ENCODE measurements around the gene WEE2. TPM values are rescaled to one million over a fixed set of nuclear protein-coding genes. Genes with fewer than 3 reads are reported as not detected.

WEE2 gene
- total RNA-seq, result under 1 TPM; 0.08 to 0.14 TPM
- 0.06 TPM for polyA plus RNA-seq (2013, experiment 1 of 2)
- polyA plus RNA-seq (2013, experiment 2 of 2), result 0.05 TPM
- 0 to 0.56 (median 0.04) reads per million in 172 experiments for total RNA-seq

DNA sequence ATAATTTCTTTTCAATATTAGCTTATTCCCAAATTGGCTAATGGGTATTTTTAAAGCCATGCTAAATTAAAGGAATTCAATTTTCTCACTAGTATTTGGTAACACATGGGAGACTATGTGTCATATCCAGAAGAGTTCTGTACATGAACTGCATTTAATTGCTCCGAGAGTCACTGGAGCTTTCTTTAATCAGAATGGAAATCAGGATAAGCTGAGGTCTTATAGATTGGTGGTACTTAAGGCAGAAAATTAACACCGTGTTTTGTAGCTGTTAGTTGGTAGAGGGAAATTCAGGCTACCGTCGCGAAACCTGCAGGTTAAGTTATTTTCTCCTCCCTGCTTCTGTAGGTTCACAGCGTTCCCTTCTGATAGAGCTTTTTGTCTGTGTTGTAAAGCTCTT lies at the start of gene WEE2:
Gene WEE2, plus strand, starts transcription at position 3 of the 400 bp plus-strand sequence. CDS start 406 bp downstream, outside the sequence.
- Mint-ChIP-seq H3K27ac (no peak within 1 kb of the TSS), H3K36me3 (ENCODE audit: low read depth) (no peaks in the 10 kb centered on the region), H3K4me1 (ENCODE audit: low read depth) (no peaks in the 10 kb centered on the region), H3K27me3 (no peaks in the 10 kb centered on the region), H3K9me3 (no peaks in the 10 kb centered on the region), H3K4me3 (no peak within 1 kb of the TSS)
- H3K27me3 ChIP-seq (ENCODE audit: control insufficient read depth in 1 of 2, insufficient read depth in 2 of 2, low read length in 2 of 2), result no peaks in the 10 kb centered on the region
- no peaks in the 10 kb centered on the region for H3K9me3 ChIP-seq (ENCODE audit: control insufficient read depth in 1 of 2, insufficient read depth in 1 of 2, low read length in 2 of 2)
- DNase-seq (no peak), ATAC-seq (ENCODE audit: poor library complexity) (no peak)
- intact Hi-C loops (cut with DNase I, micrococcal nuclease), result no loop called here
- ChIA-PET CTCF (interaction anchor here (0.6 to 1.8 kb wide), 4 partner anchors 8 to 78 kb away, joined by 3 to 5 read pairs (median 4); partner anchors contain the start of gene SSBP1), POLR2A (interaction anchor here (0.7 to 0.9 kb wide), 2 partner anchors 30 to 56 kb away, joined by 4 to 6 read pairs; partner anchors contain the start of gene SSBP1)
- TF ChIP-seq, protein P1, sequence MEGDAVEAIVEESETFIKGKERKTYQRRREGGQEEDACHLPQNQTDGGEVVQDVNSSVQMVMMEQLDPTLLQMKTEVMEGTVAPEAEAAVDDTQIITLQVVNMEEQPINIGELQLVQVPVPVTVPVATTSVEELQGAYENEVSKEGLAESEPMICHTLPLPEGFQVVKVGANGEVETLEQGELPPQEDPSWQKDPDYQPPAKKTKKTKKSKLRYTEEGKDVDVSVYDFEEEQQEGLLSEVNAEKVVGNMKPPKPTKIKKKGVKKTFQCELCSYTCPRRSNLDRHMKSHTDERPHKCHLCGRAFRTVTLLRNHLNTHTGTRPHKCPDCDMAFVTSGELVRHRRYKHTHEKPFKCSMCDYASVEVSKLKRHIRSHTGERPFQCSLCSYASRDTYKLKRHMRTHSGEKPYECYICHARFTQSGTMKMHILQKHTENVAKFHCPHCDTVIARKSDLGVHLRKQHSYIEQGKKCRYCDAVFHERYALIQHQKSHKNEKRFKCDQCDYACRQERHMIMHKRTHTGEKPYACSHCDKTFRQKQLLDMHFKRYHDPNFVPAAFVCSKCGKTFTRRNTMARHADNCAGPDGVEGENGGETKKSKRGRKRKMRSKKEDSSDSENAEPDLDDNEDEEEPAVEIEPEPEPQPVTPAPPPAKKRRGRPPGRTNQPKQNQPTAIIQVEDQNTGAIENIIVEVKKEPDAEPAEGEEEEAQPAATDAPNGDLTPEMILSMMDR (IDR thresholded peaks at IDR 0.05), result no peak
- H3K4me1 ChIP-seq (ENCODE audit: insufficient read depth, low read length), result no peaks in the 10 kb centered on the region
- no peak within 1 kb of the TSS for H3K4me3 ChIP-seq (ENCODE audit: low read length)
- no peaks in the 10 kb centered on the region for H3K36me3 ChIP-seq (ENCODE audit: insufficient read depth, low read length)
- H3K27ac ChIP-seq (ENCODE audit: low read depth in 1 of 2, low read length in 2 of 2), result no peak within 1 kb of the TSS

DNA sequence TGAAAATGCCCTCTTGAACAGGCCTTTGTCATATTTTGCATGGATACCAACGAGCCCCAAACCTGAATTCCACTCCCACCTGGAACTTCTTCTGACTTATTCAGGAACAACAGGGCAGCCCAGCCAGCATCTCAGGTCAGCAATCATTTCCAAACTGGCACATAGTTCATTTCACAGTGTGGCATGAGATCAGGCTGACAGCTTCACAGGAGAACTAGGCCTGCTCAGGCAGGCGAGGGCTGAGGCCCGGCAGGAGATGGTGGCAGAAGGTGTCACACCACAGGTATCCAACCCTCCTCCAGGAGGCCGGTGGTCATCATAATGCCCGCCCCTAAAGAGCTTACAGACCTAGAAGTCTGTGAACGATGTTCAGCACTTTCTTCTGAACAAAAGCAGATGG lies 48.7 kb upstream of the WEE2 start:
- Mint-ChIP-seq H3K4me3 (no peak overlapping the region), H3K36me3 (ENCODE audit: low read depth) (peaks cover 84% of the 10 kb centered on the region), H3K27me3 (no peaks in the 10 kb centered on the region), H3K9me3 (no peaks in the 10 kb centered on the region), H3K27ac (peak overlapping the region; percentile 70), H3K4me1 (ENCODE audit: low read depth) (peaks cover 7% of the 10 kb centered on the region)
- Histone ChIP-seq H3K4me3 (ENCODE audit: low read length) (no peak overlapping the region), H3K27ac (ENCODE audit: low read depth in 1 of 2, low read length in 2 of 2) (no peak overlapping the region), H3K36me3 (ENCODE audit: insufficient read depth, low read length) (peaks cover 54% of the 10 kb centered on the region), H3K27me3 (ENCODE audit: control insufficient read depth in 1 of 2, insufficient read depth in 2 of 2, low read length in 2 of 2) (no peaks in the 10 kb centered on the region), H3K4me1 (ENCODE audit: insufficient read depth, low read length) (no peaks in the 10 kb centered on the region), H3K9me3 (ENCODE audit: control insufficient read depth in 1 of 2, insufficient read depth in 1 of 2, low read length in 2 of 2) (no peaks in the 10 kb centered on the region)
- ChIA-PET POLR2A (interaction anchor here (0.9 kb wide), 1 partner anchor 43 kb away, joined by 3 read pairs; the partner anchor contains the start of gene DENND11), CTCF (no interaction called here)
- intact Hi-C loops (cut with DNase I, micrococcal nuclease), result loop anchor here in 1 of 2 experiments (10.0 kb wide), 1 partner anchor 525 kb away; no protein-coding TSS in a partner anchor
- TF ChIP-seq, protein P1 (IDR thresholded peaks at IDR 0.05), result no peak
- ATAC-seq (ENCODE audit: poor library complexity) (no peak), DNase-seq (no peak)

DNA sequence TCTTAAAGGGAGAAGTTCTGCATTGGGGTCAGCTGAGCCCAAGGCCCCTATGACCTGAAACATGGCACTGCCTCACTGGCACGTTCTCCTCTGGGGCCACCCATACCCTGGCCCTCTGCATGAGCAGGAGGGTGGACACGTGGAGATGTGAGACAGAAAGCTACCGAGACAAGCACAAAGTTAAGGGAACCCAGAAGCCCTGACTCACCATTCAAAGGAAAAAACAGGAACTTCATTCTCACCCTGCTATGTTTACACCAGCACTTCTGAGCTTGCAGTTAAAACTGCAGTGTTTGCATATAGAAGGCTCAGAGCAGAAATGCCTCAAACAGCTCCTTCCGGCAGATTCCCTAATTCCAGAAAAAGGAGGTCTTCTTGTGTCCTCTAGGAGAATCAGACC lies 47.9 kb upstream of the WEE2 start:
- Histone ChIP-seq H3K27ac (ENCODE audit: low read depth in 1 of 2, low read length in 2 of 2) (no peak overlapping the region), H3K36me3 (ENCODE audit: insufficient read depth, low read length) (peaks cover 62% of the 10 kb centered on the region), H3K4me1 (ENCODE audit: insufficient read depth, low read length) (no peaks in the 10 kb centered on the region), H3K27me3 (ENCODE audit: control insufficient read depth in 1 of 2, insufficient read depth in 2 of 2, low read length in 2 of 2) (no peaks in the 10 kb centered on the region), H3K4me3 (ENCODE audit: low read length) (no peak overlapping the region), H3K9me3 (ENCODE audit: control insufficient read depth in 1 of 2, insufficient read depth in 1 of 2, low read length in 2 of 2) (no peaks in the 10 kb centered on the region)
- H3K4me1 Mint-ChIP-seq (ENCODE audit: low read depth), result peaks cover 5% of the 10 kb centered on the region
- H3K36me3 Mint-ChIP-seq (ENCODE audit: low read depth), result peaks cover 85% of the 10 kb centered on the region
- CTCF ChIA-PET, result no interaction called here
- no peaks in the 10 kb centered on the region for H3K27me3 Mint-ChIP-seq
- DNase-seq, result peak in 3 of 14 experiments; percentile 2 to 50 (median 38)
- peak overlapping the region; percentile 70 for H3K27ac Mint-ChIP-seq
- POLR2A ChIA-PET, result interaction anchor here (0.9 kb wide), 1 partner anchor 42 kb away, joined by 3 read pairs; the partner anchor contains the start of gene DENND11
- no peaks in the 10 kb centered on the region for H3K9me3 Mint-ChIP-seq
- intact Hi-C loops (cut with DNase I, micrococcal nuclease), result no loop called here
- TF ChIP-seq, protein P1 (IDR thresholded peaks at IDR 0.05), result no peak
- H3K4me3 Mint-ChIP-seq, result no peak overlapping the region
- ATAC-seq (ENCODE audit: poor library complexity), result no peak
